A549 (cell line): ENCODE data around the gene CMYA5. TPM values are rescaled to one million over a fixed set of nuclear protein-coding genes. Genes with fewer than 3 reads are reported as not detected.

Experiments
- ATAC-seq, 2 experiments: fragments of 200-7000 bp in 1 of 2; fragments of >200 bp in 1 of 2; cut with Nextera tagmentation in 1 of 2; cut with Tn5 transposase in 1 of 2; 3 replicates each; pipeline versions ENCODE4 v1.8.0 to v1.9.1; 2018 to 2020; ENCODE audit warnings: mild to moderate bottlenecking in 1 of 2, moderate library complexity in 1 of 2
- CTCF ChIA-PET: fragments of 300-600 bp; sonication (Branson Sonifier 250); formaldehyde crosslinking; extraction: SDS; loops from one replicate; lab custom pipeline; 2021; ENCODE audit warnings: antibody characterized with exemption, inconsistent platforms; lab: Yijun Ruan, JAX
- POLR2A ChIA-PET: fragments of 350-600 bp; formaldehyde crosslinking; extraction: SDS; loops from one replicate; lab custom pipeline; 2021; ENCODE audit warnings: antibody characterized with exemption, inconsistent platforms; lab: Yijun Ruan, JAX
- DNase-seq, 2 experiments: peaks; one replicate each; pipeline versions ENCODE4 v3.0.0 to v3.0.0-alpha.2; 2011 to 2016; ENCODE audit warnings: low read depth in 1 of 2, low spot score in 1 of 2
- FAIRE-seq: peaks from 2 replicates; lab custom pipeline; 2011; peaks lifted over from hg19 to GRCh38; lab: Jason Lieb, UNC
- H3K27ac ChIP-seq, 2 experiments: fragments of >200 bp; sonication (Bioruptor Twin); formaldehyde crosslinking; 3 replicates each; pipeline ENCODE4 v1.5.1; 2016 to 2017
- H3K4me1 ChIP-seq: fragments of >200 bp; sonication (Bioruptor Twin); formaldehyde crosslinking; 3 replicates; pipeline ENCODE4 v1.6.1; 2016
- H3K4me2 ChIP-seq: fragments of >200 bp; sonication (Bioruptor Twin); formaldehyde crosslinking; 3 replicates; pipeline ENCODE4 v1.6.1; 2016
- H3K4me3 ChIP-seq: fragments of >200 bp; sonication (Bioruptor Twin); formaldehyde crosslinking; 3 replicates; pipeline ENCODE4 v1.5.1; 2016
- H3K9me3 ChIP-seq: fragments of >200 bp; sonication (Bioruptor Twin); formaldehyde crosslinking; 3 replicates; pipeline ENCODE4 v1.6.1; 2016
- BHLHE40 ChIP-seq: IDR thresholded peaks from 2 replicates; pipeline ENCODE4 v1.6.1; 2012; ENCODE audit warnings: low read depth, low read length, inconsistent platforms
- CBX8 ChIP-seq: fragments of 200-600 bp; sonication (generic); IDR thresholded peaks from 2 replicates; pipeline ENCODE4 v1.6.1; 2016
- CHD2 ChIP-seq: fragments of 150-350 bp; IDR thresholded peaks from 2 replicates; pipeline ENCODE4 v1.6.1; 2014; ENCODE audit warnings: low read length; ENCODE audit not compliant: partially characterized antibody
- EHF ChIP-seq: fragments of 250-450 bp; sonication (Bioruptor Pico); IDR thresholded peaks from 2 replicates; pipeline ENCODE4 v1.5.0; 2020; ENCODE audit warnings: mild to moderate bottlenecking
- GATA3 ChIP-seq: IDR thresholded peaks from 2 replicates; pipeline ENCODE4 v1.6.1; 2012; ENCODE audit warnings: borderline replicate concordance
- HDAC2 ChIP-seq: fragments of 200-600 bp; sonication (generic); IDR thresholded peaks from 2 replicates; pipeline ENCODE4 v1.6.1; 2016
- HOXB13 ChIP-seq: fragments of 250-450 bp; sonication (Bioruptor Pico); IDR thresholded peaks from 2 replicates; pipeline ENCODE4 v1.5.0; 2020; ENCODE audit warnings: low read depth, mild to moderate bottlenecking, moderate library complexity
- HOXB5 ChIP-seq: fragments of 250-450 bp; sonication (Bioruptor Pico); IDR thresholded peaks from 2 replicates; pipeline ENCODE4 v1.5.0; 2020; ENCODE audit warnings: mild to moderate bottlenecking, moderate library complexity
- JUNB ChIP-seq: fragments of >200 bp; sonication (Bioruptor Twin); formaldehyde crosslinking; IDR thresholded peaks from 2 replicates; pipeline ENCODE4 v1.6.1; 2016
- MYC ChIP-seq: IDR thresholded peaks from 2 replicates; pipeline ENCODE4 v1.6.1; 2012; ENCODE audit warnings: mild to moderate bottlenecking, inconsistent platforms, low read length, improper control_type of control experiment, borderline replicate concordance
- NPAS2 ChIP-seq: fragments of 250-450 bp; sonication (Bioruptor Pico); IDR thresholded peaks from 2 replicates; pipeline ENCODE4 v1.8.0; 2022; ENCODE audit warnings: mild to moderate bottlenecking, moderate library complexity, borderline replicate concordance
- NR3C1 ChIP-seq: fragments of >200 bp; sonication (Bioruptor Twin); formaldehyde crosslinking; IDR thresholded peaks from 3 replicates; pipeline ENCODE4 v1.6.1; 2017
- PHF8 ChIP-seq: fragments of 200-600 bp; sonication (generic); IDR thresholded peaks from 2 replicates; pipeline ENCODE4 v1.6.1; 2016; ENCODE audit warnings: low read depth, mild to moderate bottlenecking, antibody characterized with exemption, moderate library complexity, borderline replicate concordance
- POLR2A ChIP-seq: IDR thresholded peaks from 2 replicates; pipeline ENCODE4 v1.6.1; 2012; ENCODE audit warnings: mild to moderate bottlenecking, low read length
- RAD21 ChIP-seq, 2 experiments: fragments of >200 bp in 1 of 2; sonication (Bioruptor Twin) in 1 of 2; formaldehyde crosslinking in 1 of 2; IDR thresholded peaks in 1 of 2; conservative IDR thresholded peaks in 1 of 2; 2 replicates in 1 of 2; 3 replicates in 1 of 2; pipeline ENCODE4 v1.6.1; 2012 to 2018; ENCODE audit warnings: inconsistent platforms in 1 of 2
- RCOR1 ChIP-seq: fragments of 150-350 bp; IDR thresholded peaks from 2 replicates; pipeline ENCODE4 v1.6.1; 2014; ENCODE audit warnings: antibody characterized with exemption, low read length, low read depth
- SMC3 ChIP-seq: fragments of >200 bp; sonication (Bioruptor Twin); formaldehyde crosslinking; IDR thresholded peaks from 3 replicates; pipeline ENCODE4 v1.6.1; 2018; ENCODE audit warnings: inconsistent platforms
- ZNF302 ChIP-seq: fragments of 250-450 bp; sonication (Bioruptor Pico); IDR thresholded peaks from 2 replicates; pipeline ENCODE4 v1.9.0; 2021; ENCODE audit warnings: inconsistent platforms, mild to moderate bottlenecking, moderate library complexity
- WGBS: methylation state at CpG from one replicate; pipeline ENCODE4 v1.1.6; 2017; ENCODE audit errors: missing lambda C conversion rate; 5-methylcytosine and 5-hydroxymethylcytosine counted together
- polyA plus RNA-seq, 4 experiments: library from polyadenylated mRNA; depleted of rRNA in 3 of 4; stranded (reverse); fragments of >200 nt; fragmentation: RNase III in 1 of 4; extraction: RNeasy Plus Mini Kit Qiagen cat#74134 plus additional on column Dnase treatment in 1 of 4; gene quantifications; 2 replicates in 3 of 4; 3 replicates in 1 of 4; pipeline ENCODE4 v1.2.3, GENCODE V29; 2011 to 2017
- TF ChIP-seq, protein P1 (sequence below): IDR thresholded peaks from 2 replicates; pipeline ENCODE4 v1.6.1; 2012; ENCODE audit warnings: low read depth, borderline replicate concordance
- TF ChIP-seq, protein P2 (sequence below): fragments of 450-650 bp; IDR thresholded peaks from 2 replicates; pipeline ENCODE4 v1.6.1; 2014; ENCODE audit warnings: antibody characterized with exemption
- TF ChIP-seq, protein P3 (sequence below): fragments of >200 bp; sonication (Bioruptor Twin); formaldehyde crosslinking; IDR thresholded peaks from 3 replicates; pipeline ENCODE4 v1.6.1; 2016
- TF ChIP-seq, protein P4 (sequence below): fragments of 150-350 bp; IDR thresholded peaks from 2 replicates; pipeline ENCODE4 v1.6.1; 2014; ENCODE audit warnings: low read depth, mild to moderate bottlenecking, low read length

CMYA5 gene
- polyA plus RNA-seq, 2 of the 4 experiments (the other 2 are of a cell fraction), result 0.10 to 0.61 TPM

DNA sequence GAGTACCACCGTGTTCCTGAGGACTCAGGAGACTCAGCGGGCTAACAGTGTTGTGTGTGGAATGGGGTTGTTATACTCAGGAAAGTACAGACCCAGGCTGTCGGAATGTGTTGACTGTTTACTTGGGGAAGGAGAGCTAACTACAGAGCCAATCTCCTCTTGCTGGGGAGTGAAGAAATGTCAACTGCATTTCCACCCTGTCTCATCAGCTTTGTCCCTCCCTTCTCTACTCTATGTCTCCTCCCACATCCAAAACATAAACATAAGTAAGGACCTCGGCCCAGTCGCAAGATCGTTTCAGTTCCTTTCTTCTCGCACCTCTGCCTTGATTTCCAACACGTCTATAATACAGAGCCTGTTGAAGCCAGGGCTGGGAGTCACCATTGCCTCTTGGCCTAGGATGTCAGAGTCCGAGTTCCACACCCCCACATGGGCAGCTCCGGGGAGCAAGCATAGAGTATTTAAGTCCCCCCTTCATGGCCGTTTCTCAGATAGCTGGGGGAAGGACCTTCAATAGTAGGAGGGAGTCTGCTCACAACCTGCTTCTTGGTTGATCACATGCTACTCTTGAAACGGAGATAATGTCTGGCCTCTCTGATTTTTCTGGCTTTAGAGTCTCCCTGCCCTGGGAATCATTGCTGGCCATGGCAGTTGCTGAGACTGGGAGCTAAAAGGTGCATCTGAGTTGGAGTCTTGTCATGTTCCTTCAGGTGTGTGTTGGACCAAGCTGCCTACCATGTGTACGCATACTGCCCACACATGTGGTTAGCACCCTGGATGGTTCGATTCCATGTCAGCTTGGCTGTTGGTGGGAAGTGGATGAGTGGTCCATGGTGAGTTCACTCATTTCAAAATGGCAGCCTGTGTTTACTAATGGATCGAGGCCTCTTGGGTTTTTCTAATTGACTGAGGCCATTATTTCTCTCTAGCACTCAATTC is 154.1 kb downstream of the CMYA5 start:
- POLR2A ChIA-PET, result no interaction called here
- no peak overlapping the region for H3K4me3 ChIP-seq
- no peaks in the 10 kb centered on the region for H3K4me1 ChIP-seq
- no peak overlapping the region for H3K27ac ChIP-seq
- 47% methylated on average over 15 of the region's 15 CpGs for WGBS
- TF ChIP-seq HOXB5 (no peak), NR3C1 (no peak), SMC3 (no peak), HOXB13 (no peak), POLR2A (no peak), NPAS2 (CRISPR knock-in tag) (no peak), HDAC2 (no peak), JUNB (no peak), GATA3 (no peak), EHF (CRISPR knock-in tag) (no peak), CBX8 (no peak), BHLHE40 (no peak), MYC (no peak), CHD2 (no peak), RCOR1 (no peak), PHF8 (no peak)
- TF ChIP-seq, protein P1, sequence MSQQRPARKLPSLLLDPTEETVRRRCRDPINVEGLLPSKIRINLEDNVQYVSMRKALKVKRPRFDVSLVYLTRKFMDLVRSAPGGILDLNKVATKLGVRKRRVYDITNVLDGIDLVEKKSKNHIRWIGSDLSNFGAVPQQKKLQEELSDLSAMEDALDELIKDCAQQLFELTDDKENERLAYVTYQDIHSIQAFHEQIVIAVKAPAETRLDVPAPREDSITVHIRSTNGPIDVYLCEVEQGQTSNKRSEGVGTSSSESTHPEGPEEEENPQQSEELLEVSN, result no peak
- TF ChIP-seq, protein P2, sequence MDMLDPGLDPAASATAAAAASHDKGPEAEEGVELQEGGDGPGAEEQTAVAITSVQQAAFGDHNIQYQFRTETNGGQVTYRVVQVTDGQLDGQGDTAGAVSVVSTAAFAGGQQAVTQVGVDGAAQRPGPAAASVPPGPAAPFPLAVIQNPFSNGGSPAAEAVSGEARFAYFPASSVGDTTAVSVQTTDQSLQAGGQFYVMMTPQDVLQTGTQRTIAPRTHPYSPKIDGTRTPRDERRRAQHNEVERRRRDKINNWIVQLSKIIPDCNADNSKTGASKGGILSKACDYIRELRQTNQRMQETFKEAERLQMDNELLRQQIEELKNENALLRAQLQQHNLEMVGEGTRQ, result no peak
- TF ChIP-seq, protein P3, sequence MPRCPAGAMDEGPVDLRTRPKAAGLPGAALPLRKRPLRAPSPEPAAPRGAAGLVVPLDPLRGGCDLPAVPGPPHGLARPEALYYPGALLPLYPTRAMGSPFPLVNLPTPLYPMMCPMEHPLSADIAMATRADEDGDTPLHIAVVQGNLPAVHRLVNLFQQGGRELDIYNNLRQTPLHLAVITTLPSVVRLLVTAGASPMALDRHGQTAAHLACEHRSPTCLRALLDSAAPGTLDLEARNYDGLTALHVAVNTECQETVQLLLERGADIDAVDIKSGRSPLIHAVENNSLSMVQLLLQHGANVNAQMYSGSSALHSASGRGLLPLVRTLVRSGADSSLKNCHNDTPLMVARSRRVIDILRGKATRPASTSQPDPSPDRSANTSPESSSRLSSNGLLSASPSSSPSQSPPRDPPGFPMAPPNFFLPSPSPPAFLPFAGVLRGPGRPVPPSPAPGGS, result no peak
- no peak for ATAC-seq
- no peak overlapping the region for H3K4me2 ChIP-seq
- no peak for DNase-seq
- FAIRE-seq, result no peak
- no peaks in the 10 kb centered on the region for H3K9me3 ChIP-seq
- CTCF ChIA-PET, result interaction anchor here (0.7 to 1.1 kb wide), 2 partner anchors 14 to 482 kb away, joined by 3 to 6 read pairs; no protein-coding TSS in a partner anchor

DNA sequence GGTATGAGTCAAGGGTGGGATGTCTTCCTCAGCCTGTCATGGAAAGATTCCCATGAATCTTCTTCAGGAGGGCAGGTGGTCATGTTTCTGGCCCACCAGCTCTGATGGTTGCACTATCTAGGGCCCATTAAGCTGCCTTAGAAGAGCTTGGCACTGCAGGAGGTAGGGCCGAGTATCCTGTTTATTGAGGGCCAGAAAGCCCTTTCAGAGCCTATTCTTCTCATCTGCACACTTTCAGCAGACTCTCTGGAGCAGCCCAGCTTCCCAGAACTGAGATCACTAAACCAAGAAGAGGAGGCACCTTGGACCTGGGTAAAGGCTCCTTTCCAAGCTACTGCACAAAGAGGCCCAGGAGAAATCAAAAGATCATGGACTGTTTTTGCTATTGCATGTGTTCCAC is 154.9 kb downstream of the CMYA5 start:
- Histone ChIP-seq H3K4me1 (no peaks in the 10 kb centered on the region), H3K4me3 (no peak overlapping the region), H3K27ac (no peak overlapping the region), H3K9me3 (no peaks in the 10 kb centered on the region), H3K4me2 (no peak overlapping the region)
- ATAC-seq (no peak), DNase-seq (no peak), FAIRE-seq (no peak)
- POLR2A ChIA-PET, result no interaction called here
- TF ChIP-seq JUNB (no peak), RAD21 (conservative IDR thresholded peaks at IDR 0.05 in 1 of 2, IDR thresholded peaks at IDR 0.05 in 1 of 2) (no peak), ZNF302 (CRISPR knock-in tag) (no peak), CHD2 (no peak)
- TF ChIP-seq, protein P4, sequence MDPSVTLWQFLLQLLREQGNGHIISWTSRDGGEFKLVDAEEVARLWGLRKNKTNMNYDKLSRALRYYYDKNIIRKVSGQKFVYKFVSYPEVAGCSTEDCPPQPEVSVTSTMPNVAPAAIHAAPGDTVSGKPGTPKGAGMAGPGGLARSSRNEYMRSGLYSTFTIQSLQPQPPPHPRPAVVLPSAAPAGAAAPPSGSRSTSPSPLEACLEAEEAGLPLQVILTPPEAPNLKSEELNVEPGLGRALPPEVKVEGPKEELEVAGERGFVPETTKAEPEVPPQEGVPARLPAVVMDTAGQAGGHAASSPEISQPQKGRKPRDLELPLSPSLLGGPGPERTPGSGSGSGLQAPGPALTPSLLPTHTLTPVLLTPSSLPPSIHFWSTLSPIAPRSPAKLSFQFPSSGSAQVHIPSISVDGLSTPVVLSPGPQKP, result no peak
- CTCF ChIA-PET, result interaction anchor here (0.5 to 2.8 kb wide), 4 partner anchors 12 to 854 kb away, joined by 3 to 7 read pairs (median 4); no protein-coding TSS in a partner anchor
- 15% methylated on average over 1 of the region's 1 CpG for WGBS
